Gastrocnemius medialis (tissue), 4 donors: Measurements from ENCODE around the gene ZNF195. TPM values are rescaled to one million over a fixed set of nuclear protein-coding genes. Genes with fewer than 3 reads are reported as not detected.

Experiments
- ATAC-seq, 2 donors: fragments of 150-250 bp; one replicate each; pipeline ENCODE4 v1.9.1; 2016
- DNase-seq, 2 donors: peaks; one replicate each; pipeline ENCODE4 v3.0.0-alpha.2; 2019
- H3K27ac ChIP-seq, 4 donors: fragments of 200-600 bp; sonication (generic); 1 replicate in 1 of 4; 2 replicates in 3 of 4; pipeline ENCODE4 v1.5.1; 2016 to 2018; ENCODE audit warnings: mild to moderate bottlenecking in 2 of 4, moderate library complexity in 1 of 4
- H3K27me3 ChIP-seq, 3 donors: fragments of 200-600 bp; sonication (generic) in 2 of 3; 1 replicate in 1 of 3; 2 replicates in 2 of 3; pipeline versions ENCODE4 v1.5.1 to v1.6.0; 2016 to 2019; ENCODE audit warnings: mild to moderate bottlenecking in 1 of 3, moderate library complexity in 1 of 3
- H3K36me3 ChIP-seq, 2 donors: fragments of 200-600 bp; sonication (generic) in 1 of 2; one replicate each; pipeline ENCODE4 v1.5.1; 2017 to 2018
- H3K4me1 ChIP-seq, 2 donors: fragments of 200-600 bp; sonication (generic) in 1 of 2; one replicate each; pipeline ENCODE4 v1.5.1; 2016 to 2017; ENCODE audit warnings: mild to moderate bottlenecking in 2 of 2
- H3K4me3 ChIP-seq, 4 donors: fragments of 200-600 bp; sonication (generic) in 3 of 4; 1 replicate in 1 of 4; 2 replicates in 3 of 4; pipeline ENCODE4 v1.5.1; 2016 to 2019; ENCODE audit warnings: mild to moderate bottlenecking in 2 of 4
- H3K9me3 ChIP-seq, 3 donors: fragments of 200-600 bp; sonication (generic) in 2 of 3; 1 replicate in 1 of 3; 2 replicates in 2 of 3; pipeline ENCODE4 v1.5.1; 2016 to 2019
- CTCF ChIP-seq, 5 experiments: fragments of 450-650 bp in 3 of 5; fragments of 200-600 bp in 2 of 5; sonication (generic) in 2 of 5; IDR thresholded peaks in 4 of 5; conservative IDR thresholded peaks in 1 of 5; 1 replicate in 4 of 5; 2 replicates in 1 of 5; pipeline ENCODE4 v1.5.1; 2016 to 2019; ENCODE audit warnings: antibody characterized with exemption in 5 of 5, mild to moderate bottlenecking in 3 of 5, moderate library complexity in 3 of 5
- POLR2A ChIP-seq, 2 donors: fragments of 450-650 bp; IDR thresholded peaks; one replicate each; pipeline ENCODE4 v1.6.1; 2017; ENCODE audit warnings: antibody characterized with exemption in 2 of 2, mild to moderate bottlenecking in 2 of 2, moderate library complexity in 2 of 2
- in situ Hi-C, 4 donors: fragments of 200-750 bp; cut with MboI; loops; one replicate each; pipeline versions ENCODE4 v1.15.0 to v1.8.0; 2017; ENCODE audit warnings: low sequenced_read_pairs in 4 of 4
- intact Hi-C: fragments of 100-400 bp; cut with DNase I; formaldehyde crosslinking; loops from one replicate; pipeline ENCODE4 v1.15.1; 2023; ENCODE audit warnings: low total_unique reads
- total RNA-seq, 4 donors: library from RNA; depleted of rRNA; stranded (reverse); fragments of >200 nt; gene quantifications; one replicate each; pipeline versions ENCODE4 v1.1.0 to v1.2.3, GENCODE V29; 2016

The ZNF195 gene
- total RNA-seq, 4 donors from 2014 or later: 4.8 to 23.4 (median 8.3) TPM

- Histone ChIP-seq H3K27me3 (no peaks in the 10 kb centered on the region), H3K4me1 (peaks cover 10 to 12% of the 10 kb centered on the region in 2 donors), H3K27ac (no peak overlapping the region), H3K9me3 (no peaks in the 10 kb centered on the region), H3K4me3 (no peak overlapping the region), H3K36me3 (no peaks in the 10 kb centered on the region)
- intact Hi-C loops: no loop called here
- ATAC-seq: no peak
- no peak for DNase-seq
- TF ChIP-seq POLR2A (IDR thresholded peaks at IDR 0.05) (no peak), CTCF (IDR thresholded peaks at IDR 0.05 in 4 of 5, conservative IDR thresholded peaks at IDR 0.05 in 1 of 5) (no peak)
- in situ Hi-C loops: no loop called here
Observed at GRCh38 chr11:3382613-3383285, 3.8 kb upstream of the ZNF195 start.

- H3K4me3 ChIP-seq: no peak overlapping the region
- no peak for ATAC-seq
- TF ChIP-seq POLR2A (IDR thresholded peaks at IDR 0.05): no peak
- no peak for TF ChIP-seq CTCF (IDR thresholded peaks at IDR 0.05 in 4 of 5, conservative IDR thresholded peaks at IDR 0.05 in 1 of 5)
- in situ Hi-C loops (no loop called here), intact Hi-C loops (no loop called here)
- H3K36me3 ChIP-seq: peaks cover 0 to 6% of the 10 kb centered on the region in 2 donors
- DNase-seq: no peak
- no peak overlapping the region for H3K27ac ChIP-seq
- H3K4me1 ChIP-seq: peaks cover 19 to 22% of the 10 kb centered on the region in 2 donors
- H3K27me3 ChIP-seq: no peaks in the 10 kb centered on the region
- no peaks in the 10 kb centered on the region for H3K9me3 ChIP-seq
Observed at GRCh38 chr11:3381794-3382193, 2.8 kb upstream of the ZNF195 start.

- Histone ChIP-seq H3K4me3 (no peak overlapping the region), H3K27me3 (no peaks in the 10 kb centered on the region), H3K9me3 (no peaks in the 10 kb centered on the region), H3K4me1 (peaks cover 22 to 29% of the 10 kb centered on the region in 2 donors), H3K36me3 (peaks cover 0 to 6% of the 10 kb centered on the region in 2 donors), H3K27ac (no peak overlapping the region)
- in situ Hi-C loops (no loop called here), intact Hi-C loops (no loop called here)
- ATAC-seq (no peak), DNase-seq (no peak)
- TF ChIP-seq CTCF (IDR thresholded peaks at IDR 0.05 in 4 of 5, conservative IDR thresholded peaks at IDR 0.05 in 1 of 5) (no peak), POLR2A (IDR thresholded peaks at IDR 0.05) (no peak)
Observed at GRCh38 chr11:3380706-3381545, 2.0 kb upstream of the ZNF195 start.

- H3K9me3 ChIP-seq: no peaks in the 10 kb centered on the region
- H3K27me3 ChIP-seq: no peaks in the 10 kb centered on the region
- H3K4me1 ChIP-seq: peaks cover 22 to 29% of the 10 kb centered on the region in 2 donors
- H3K27ac ChIP-seq: no peak overlapping the region
- peaks cover 3 to 15% of the 10 kb centered on the region in 2 donors for H3K36me3 ChIP-seq
- in situ Hi-C loops: no loop called here
- DNase-seq: no peak
- no peak overlapping the region for H3K4me3 ChIP-seq
- intact Hi-C loops: loop anchor here (5.0 kb wide), 1 partner anchor 208 kb away; the partner anchor contains the start of gene OSBPL5
- ATAC-seq: no peak
- TF ChIP-seq CTCF (IDR thresholded peaks at IDR 0.05 in 4 of 5, conservative IDR thresholded peaks at IDR 0.05 in 1 of 5) (no peak), POLR2A (IDR thresholded peaks at IDR 0.05) (no peak)
Observed at GRCh38 chr11:3375552-3375951, 3.4 kb downstream of the ZNF195 start.
